GM12874 (cell line): ENCODE results near the gene OR6K3.

Source experiments
- TF ChIP-seq, protein P1 (sequence below): IDR thresholded peaks from 2 replicates; pipeline ENCODE4 v1.5.1; 2011; ENCODE audit warnings: low read depth, mild to moderate bottlenecking, control low read depth, low read length, moderate library complexity; ENCODE audit not compliant: insufficient read depth

The OR6K3 gene, protein sequence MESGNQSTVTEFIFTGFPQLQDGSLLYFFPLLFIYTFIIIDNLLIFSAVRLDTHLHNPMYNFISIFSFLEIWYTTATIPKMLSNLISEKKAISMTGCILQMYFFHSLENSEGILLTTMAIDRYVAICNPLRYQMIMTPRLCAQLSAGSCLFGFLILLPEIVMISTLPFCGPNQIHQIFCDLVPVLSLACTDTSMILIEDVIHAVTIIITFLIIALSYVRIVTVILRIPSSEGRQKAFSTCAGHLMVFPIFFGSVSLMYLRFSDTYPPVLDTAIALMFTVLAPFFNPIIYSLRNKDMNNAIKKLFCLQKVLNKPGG

DNA sequence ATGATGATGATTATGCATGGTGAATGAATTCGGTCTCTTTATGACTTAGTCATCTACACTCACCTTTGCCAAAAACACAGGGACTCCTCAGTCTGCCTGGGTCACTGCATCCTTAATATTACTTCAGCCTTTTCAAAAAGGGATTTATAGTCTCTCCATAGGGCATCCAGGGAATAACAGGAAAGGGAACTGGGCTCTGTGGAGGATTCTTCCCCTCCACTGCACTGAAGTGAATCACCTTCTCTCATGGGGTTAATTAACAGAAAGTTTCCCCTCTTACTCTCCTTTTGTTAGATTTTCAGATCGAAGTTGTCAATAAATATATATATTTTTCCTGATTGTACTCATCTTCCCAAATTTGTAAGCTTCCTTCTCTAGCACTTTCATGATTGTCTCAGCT, at the start of gene OR6K3:
Gene OR6K3, minus strand, starts transcription at position 101 of the 400 bp plus-strand sequence. CDS start 2,605 bp downstream, outside the sequence.
- TF ChIP-seq, protein P1, sequence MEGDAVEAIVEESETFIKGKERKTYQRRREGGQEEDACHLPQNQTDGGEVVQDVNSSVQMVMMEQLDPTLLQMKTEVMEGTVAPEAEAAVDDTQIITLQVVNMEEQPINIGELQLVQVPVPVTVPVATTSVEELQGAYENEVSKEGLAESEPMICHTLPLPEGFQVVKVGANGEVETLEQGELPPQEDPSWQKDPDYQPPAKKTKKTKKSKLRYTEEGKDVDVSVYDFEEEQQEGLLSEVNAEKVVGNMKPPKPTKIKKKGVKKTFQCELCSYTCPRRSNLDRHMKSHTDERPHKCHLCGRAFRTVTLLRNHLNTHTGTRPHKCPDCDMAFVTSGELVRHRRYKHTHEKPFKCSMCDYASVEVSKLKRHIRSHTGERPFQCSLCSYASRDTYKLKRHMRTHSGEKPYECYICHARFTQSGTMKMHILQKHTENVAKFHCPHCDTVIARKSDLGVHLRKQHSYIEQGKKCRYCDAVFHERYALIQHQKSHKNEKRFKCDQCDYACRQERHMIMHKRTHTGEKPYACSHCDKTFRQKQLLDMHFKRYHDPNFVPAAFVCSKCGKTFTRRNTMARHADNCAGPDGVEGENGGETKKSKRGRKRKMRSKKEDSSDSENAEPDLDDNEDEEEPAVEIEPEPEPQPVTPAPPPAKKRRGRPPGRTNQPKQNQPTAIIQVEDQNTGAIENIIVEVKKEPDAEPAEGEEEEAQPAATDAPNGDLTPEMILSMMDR = no peak

DNA sequence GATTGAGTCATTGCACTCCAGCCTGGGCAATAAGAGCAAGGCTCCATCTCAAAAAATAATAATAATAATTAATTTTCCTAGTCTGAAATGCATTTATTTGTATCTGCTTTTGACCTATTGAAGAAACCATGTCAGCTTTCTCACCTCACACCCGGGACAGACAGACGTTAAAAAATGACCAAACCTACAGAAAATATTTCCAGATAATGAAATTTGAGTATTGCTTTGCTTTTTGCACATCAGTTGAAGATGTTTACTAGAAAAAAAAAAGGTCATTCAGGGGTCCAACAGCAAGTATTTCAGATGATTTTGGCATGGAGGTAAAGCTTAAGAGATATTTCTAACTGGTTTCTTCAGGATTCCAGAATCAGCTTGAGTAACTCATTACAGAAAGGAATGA, 33.9 kb upstream of the OR6K3 start, which contains the start of gene OR6K6:
Gene OR6K6, plus strand, starts transcription at position 301 of the 400 bp plus-strand sequence. CDS start 168 bp downstream, outside the sequence.
- TF ChIP-seq, protein P1 = no peak

DNA sequence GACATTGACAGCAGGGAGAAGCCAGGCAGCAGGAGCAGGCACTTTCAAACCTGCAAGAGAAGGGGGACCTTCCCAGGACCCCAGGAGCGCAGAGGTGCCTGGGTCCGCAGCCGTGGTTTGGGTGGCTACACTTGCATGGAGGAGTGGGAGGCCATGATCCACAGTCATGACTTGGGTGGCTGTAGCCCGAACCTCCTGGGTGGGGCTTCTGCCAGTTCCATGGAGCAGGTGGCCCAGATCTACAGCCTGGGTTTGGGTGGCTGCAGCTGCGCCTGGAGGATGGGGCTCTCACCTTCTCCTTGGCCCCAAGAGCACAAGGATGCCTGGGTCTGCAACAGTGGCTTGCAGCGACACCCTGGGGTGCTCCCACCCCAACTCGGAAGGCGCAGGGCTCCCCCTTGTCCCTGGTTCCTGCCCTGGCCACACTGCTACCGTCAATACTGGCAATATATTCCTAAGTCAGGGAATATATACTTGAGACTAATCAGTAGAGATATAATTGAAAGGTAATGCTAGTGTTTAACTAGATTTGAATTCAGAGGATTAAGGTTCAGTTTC, 31.7 kb upstream of the OR6K3 start:
- TF ChIP-seq, protein P1 = no peak

DNA sequence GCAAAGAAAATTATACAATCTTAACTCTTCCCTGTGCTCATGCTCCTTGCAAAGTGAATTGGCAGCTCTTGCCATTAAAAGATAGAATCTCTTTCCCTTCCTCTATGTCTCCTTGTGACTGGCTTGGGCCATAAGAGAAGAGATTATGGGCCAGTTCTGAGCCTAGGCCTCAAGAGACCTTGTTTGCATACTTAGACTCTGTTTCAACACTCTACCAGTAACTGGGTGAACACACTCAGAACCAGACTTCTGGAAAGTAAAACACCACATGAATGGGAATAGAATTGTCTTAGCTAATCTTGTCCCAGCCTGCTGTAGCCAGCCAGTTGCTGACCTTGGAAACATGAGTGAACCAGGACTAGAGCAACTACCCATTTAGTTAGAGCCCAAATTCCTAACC, 15.3 kb upstream of the OR6K3 start:
- TF ChIP-seq, protein P1 = no peak

DNA sequence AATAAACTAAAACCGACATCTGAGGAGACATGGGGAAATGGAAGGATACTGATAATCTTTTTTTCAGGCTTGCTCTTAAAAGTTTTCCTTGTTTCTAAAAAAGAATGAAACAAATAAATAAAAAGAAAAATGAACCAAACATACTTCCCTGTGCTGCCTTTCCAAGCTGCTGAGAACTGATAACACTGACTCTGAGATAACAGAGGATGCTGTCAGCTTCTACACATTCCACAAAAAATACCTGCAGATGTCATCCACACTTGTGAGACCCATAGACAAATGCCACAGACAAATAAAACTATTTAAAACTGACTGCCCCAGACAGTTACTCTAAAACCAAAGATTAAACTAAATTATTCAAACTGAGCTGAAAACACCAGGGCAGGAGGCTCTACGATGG, 12.0 kb upstream of the OR6K3 start:
- TF ChIP-seq, protein P1 = no peak

DNA sequence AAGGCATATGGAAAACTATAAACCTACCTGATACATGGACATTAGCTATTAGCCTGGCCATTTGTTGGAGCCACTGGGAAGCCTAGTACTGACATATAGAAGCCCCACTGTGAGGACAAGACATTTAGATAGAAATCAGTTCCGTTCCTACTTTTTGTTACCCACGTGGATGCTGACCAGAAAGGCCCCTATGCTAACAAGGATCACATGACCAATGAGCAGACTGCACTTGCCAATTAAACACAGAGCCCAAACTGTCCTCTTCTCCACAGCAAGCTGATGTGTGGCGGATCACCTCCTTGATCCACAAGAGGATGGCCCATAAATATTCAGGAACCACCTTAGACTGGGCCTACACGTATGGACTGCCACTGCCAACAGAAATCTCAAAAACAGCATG, 11.2 kb upstream of the OR6K3 start:
- TF ChIP-seq, protein P1 = no peak

DNA sequence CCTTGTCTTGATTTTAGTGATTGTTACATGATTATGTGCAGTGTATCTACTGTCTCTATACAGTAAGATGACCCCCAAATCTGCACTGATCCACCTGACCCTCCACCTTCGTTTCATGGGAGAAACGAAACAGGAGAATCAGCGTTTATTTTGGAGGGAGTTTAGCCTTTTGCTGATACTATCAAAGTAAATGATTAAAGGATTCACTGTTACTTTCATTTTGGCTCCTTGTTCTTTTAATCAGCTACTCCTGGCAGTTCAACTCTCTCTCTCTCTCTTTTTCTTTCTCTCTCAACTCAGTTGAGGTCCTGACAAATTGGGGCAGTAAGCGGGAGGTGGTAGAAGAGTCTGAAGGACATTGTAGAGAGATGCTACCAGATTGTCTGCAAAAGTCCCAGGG, 9.9 kb upstream of the OR6K3 start:
- TF ChIP-seq, protein P1 = no peak
